ENCODE results near the gene PTK6.

DNA sequence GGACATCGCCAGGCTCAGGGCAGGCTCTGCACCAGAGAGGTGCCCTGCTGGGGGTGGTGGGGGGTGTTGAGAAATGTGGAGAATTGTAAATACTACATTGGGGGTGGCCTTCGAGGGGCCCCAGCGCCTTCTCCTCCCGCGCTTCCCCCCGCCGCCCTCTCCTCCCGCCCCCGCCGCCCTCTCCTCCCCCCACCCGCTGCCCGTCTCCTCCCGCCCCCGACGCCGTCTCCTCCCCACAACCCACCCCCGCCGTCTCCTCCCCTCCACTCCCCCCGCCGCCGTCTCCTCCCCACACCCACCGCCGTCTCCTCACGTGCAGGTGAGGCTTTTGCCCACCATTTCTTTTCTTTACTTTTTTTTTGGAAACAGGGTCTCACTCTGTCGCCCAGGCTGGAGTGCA, 11.8 kb upstream of the PTK6 start:
- TF ChIP-seq, protein P1, sequence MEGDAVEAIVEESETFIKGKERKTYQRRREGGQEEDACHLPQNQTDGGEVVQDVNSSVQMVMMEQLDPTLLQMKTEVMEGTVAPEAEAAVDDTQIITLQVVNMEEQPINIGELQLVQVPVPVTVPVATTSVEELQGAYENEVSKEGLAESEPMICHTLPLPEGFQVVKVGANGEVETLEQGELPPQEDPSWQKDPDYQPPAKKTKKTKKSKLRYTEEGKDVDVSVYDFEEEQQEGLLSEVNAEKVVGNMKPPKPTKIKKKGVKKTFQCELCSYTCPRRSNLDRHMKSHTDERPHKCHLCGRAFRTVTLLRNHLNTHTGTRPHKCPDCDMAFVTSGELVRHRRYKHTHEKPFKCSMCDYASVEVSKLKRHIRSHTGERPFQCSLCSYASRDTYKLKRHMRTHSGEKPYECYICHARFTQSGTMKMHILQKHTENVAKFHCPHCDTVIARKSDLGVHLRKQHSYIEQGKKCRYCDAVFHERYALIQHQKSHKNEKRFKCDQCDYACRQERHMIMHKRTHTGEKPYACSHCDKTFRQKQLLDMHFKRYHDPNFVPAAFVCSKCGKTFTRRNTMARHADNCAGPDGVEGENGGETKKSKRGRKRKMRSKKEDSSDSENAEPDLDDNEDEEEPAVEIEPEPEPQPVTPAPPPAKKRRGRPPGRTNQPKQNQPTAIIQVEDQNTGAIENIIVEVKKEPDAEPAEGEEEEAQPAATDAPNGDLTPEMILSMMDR (IDR thresholded peaks at IDR 0.05): no peak
- no peak for TF ChIP-seq POLR2A (IDR thresholded peaks at IDR 0.05)
